ENCODE measurements around the gene SLC2A5. TPM values are rescaled to one million over a fixed set of nuclear protein-coding genes. Genes with fewer than 3 reads are reported as not detected.

The SLC2A5 gene
- polyA plus RNA-seq, 10 donors = 2.4 to 16.5 (median 6.2) TPM

DNA sequence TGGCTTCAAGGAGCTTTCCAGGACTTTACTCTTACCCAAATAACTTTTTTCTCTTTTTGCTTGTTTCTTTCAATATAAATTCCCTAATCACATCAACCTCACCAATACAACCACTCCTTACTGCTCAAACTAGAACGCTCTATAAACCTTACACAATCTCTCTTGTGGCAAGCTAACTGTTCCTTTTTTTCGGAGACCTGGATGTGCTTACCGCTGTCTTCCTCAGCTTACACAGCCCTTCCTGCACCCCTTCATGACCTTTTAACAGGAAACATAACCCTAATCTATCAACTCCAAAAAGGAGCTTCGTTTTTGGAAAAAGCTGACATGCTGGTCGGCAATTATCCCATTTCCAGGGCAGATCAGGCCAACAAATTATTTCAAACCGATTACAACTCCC is 24.1 kb upstream of the SLC2A5 start:
- DNase-seq = no peak

DNA sequence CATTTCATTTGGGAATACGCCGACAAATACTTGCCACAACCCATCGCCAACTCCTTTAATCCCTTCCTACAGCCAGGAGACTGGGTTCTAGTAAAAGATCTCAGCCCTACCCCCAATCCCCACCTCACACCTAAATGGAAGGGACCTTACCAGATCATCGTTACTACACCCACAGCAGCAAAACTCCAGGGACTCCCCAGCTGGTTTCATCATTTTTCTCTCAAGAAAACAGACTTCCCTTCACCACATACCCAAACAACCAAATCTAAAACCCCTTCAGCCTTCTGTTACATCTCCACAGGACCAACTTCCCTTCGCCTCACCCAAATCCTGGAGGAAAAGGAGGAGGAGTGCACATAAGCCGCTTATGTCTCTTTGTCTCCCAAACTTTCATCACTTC is 23.7 kb upstream of the SLC2A5 start:
- no peak for DNase-seq

- DNase-seq = no peak
Observed at GRCh38 chr1:9088807-9089206, 19.4 kb upstream of the SLC2A5 start.

- no peak for DNase-seq
Observed at GRCh38 chr1:9087411-9088125, 18.1 kb upstream of the SLC2A5 start.

GRCh38 chr1:9086796-9087195 is 17.4 kb upstream of the SLC2A5 start:
- DNase-seq = no peak

- no peak for DNase-seq
Observed at GRCh38 chr1:9086045-9086444, 16.6 kb upstream of the SLC2A5 start.

DNA sequence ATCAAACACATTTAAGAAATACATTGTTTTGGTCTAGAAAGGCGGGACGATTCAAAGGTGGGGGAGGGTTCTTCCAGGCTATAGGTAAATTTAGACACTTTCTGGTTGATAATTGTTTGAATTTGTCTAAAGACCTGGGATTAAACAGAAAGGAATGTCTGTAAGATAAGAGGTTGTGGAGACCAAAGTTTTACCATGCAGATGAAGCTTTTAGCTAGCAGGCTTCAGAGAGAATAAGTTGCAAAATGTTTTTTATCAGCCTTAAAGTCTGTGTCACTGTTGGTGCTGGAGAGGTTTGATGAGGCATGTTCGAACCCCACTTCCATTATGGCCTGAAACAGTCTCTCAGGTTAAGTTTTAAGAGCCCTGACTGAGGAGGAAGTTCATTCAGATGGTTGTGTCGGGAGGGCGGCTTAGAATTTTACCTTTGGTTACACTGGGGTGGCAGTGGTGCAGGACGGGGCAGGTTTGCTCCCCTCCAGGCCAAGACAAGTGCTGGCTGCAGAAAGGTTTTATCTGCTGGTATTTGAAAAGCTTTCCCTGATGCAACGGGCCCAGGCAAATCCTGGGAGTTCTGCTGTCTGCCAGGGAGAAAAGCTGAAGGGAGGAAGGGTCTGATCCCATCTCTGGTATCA is 16.0 kb upstream of the SLC2A5 start:
- DNase-seq = no peak

- no peak for DNase-seq
Observed at GRCh38 chr1:9084906-9085305, 15.5 kb upstream of the SLC2A5 start.

- no peak for DNase-seq
Observed at GRCh38 chr1:9081473-9081872, 12.0 kb upstream of the SLC2A5 start.

GRCh38 chr1:9080705-9081291 is 11.4 kb upstream of the SLC2A5 start:
- DNase-seq = no peak

GRCh38 chr1:9079988-9080704 is 10.7 kb upstream of the SLC2A5 start:
- DNase-seq = no peak

- DNase-seq = no peak
Observed at GRCh38 chr1:9078752-9079500, 9.5 kb upstream of the SLC2A5 start.

- peak in 1 of 3 donors; percentile 45 for DNase-seq
Observed at GRCh38 chr1:9078015-9078751, 8.7 kb upstream of the SLC2A5 start.

DNA sequence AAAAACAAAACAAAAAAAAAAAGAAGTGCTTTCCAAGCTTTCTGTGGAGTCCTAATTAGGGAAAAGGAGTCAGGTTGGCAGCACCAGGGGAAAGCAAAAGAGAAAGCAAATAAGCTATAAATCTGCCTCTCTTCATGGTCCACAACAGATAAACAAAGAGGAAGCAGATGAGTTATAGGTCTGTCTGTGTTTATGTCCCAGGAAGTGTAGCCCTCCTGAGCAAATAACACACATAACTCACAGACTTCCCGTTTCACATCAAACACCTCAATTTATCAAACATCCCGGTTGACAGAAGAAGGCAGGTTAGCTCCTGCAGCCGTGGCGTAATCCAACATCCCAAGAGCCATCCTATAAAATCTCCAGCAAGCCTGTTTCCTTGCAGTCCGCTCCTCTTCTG is 5.6 kb upstream of the SLC2A5 start:
- DNase-seq = no peak

DNA sequence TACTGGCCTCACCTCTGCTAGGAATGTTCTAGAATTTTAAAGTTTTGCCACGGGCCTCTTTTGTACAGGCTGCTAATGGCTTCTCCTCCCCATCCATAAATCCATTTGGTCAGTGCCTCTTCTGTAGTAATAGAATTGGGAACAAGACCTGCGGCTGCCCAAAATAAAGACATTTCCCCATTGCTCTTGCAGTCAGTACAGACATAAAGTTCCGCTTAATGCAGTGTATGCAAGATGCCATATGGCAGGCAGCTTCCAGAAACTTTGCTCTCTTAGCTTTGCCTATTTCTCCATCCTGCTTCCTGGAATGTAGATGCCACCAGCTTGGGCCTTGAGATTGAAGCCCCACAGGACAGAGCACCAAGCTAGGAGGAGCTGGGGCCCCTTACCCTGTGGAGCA is 3.7 kb upstream of the SLC2A5 start:
- no peak for DNase-seq

GRCh38 chr1:9071554-9072235 is 2.3 kb upstream of the SLC2A5 start:
- DNase-seq = no peak

- DNase-seq = no peak
Observed at GRCh38 chr1:9070486-9070885, 1.1 kb upstream of the SLC2A5 start.

DNA sequence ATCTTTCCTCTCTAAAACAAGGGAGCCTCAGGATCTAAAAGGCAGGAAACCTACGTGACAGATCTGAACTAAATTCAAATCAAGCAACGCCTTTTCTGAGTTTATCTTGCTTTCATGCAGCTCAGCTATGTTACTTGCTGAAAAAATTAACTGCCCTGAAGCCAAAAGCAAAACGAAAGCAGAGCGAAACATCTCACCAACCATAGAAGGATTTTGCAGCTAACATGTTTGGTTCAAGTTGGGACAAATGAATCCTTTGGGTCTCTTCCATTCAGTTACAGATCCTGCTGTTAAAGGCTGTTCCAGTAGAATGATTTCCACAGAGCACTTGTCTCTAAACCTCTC is 482 bp downstream of the SLC2A5 start:
- peak in 1 of 3 donors; percentile 35 for DNase-seq

GRCh38 chr1:9066945-9067807 is 2.3 kb downstream of the SLC2A5 start:
- DNase-seq = peak; percentile 38 to 77 (median 77)

Measured in muscle of back (tissue), 11 donors.